Mesenchymal stem cell (in vitro differentiated cells and primary cell): ENCODE results near the gene MAN1C1.
"Not testable (repeated sequence)": the region's sequence is repeated elsewhere in the genome, so short reads cannot be mapped to it uniquely, and the experiment has no call there.

Experiments
- DNase-seq: peaks from one replicate; pipeline ENCODE4 v3.0.0-alpha.2; 2013
- H2AFZ ChIP-seq: one replicate; pipeline ENCODE4 v1.6.1; 2013; ENCODE audit warnings: low read depth, mild to moderate bottlenecking, control low read depth, inconsistent platforms, low read length, moderate library complexity
- H2AK5ac ChIP-seq: 2 replicates; pipeline ENCODE4 v1.6.1; 2013; ENCODE audit warnings: low read length, moderate library complexity, mild to moderate bottlenecking, inconsistent platforms; ENCODE audit not compliant: severe bottlenecking
- H2BK120ac ChIP-seq: one replicate; pipeline ENCODE4 v1.6.1; 2013; ENCODE audit warnings: low read depth, mild to moderate bottlenecking, inconsistent platforms, low read length, moderate library complexity
- H2BK12ac ChIP-seq, 2 experiments: one replicate each; pipeline ENCODE4 v1.6.1; 2013; ENCODE audit warnings: inconsistent platforms in 2 of 2, low read length in 2 of 2, mild to moderate bottlenecking in 2 of 2, moderate library complexity in 2 of 2, control low read depth in 1 of 2
- H2BK15ac ChIP-seq: one replicate; pipeline ENCODE4 v1.6.1; 2013; ENCODE audit warnings: mild to moderate bottlenecking, low read depth, inconsistent platforms; ENCODE audit not compliant: poor library complexity, severe bottlenecking
- H2BK5ac ChIP-seq: 2 replicates; pipeline ENCODE4 v1.6.1; 2013; ENCODE audit warnings: low read depth, mild to moderate bottlenecking, low read length, control low read depth, inconsistent platforms; ENCODE audit not compliant: poor library complexity, severe bottlenecking
- H3K14ac ChIP-seq, 2 experiments: one replicate each; pipeline ENCODE4 v1.6.1; 2013; ENCODE audit warnings: inconsistent platforms in 2 of 2, low read length in 2 of 2, control low read depth in 1 of 2, mild to moderate bottlenecking in 1 of 2, moderate library complexity in 1 of 2
- H3K18ac ChIP-seq, 2 experiments: one replicate each; pipeline ENCODE4 v1.6.1; 2013; ENCODE audit warnings: inconsistent platforms in 2 of 2, low read length in 2 of 2, control low read depth in 1 of 2, low read depth in 1 of 2, mild to moderate bottlenecking in 1 of 2
- H3K23ac ChIP-seq, 2 experiments: one replicate each; pipeline ENCODE4 v1.6.1; 2013; ENCODE audit warnings: inconsistent platforms in 2 of 2, low read length in 2 of 2, mild to moderate bottlenecking in 2 of 2, moderate library complexity in 2 of 2, control low read depth in 1 of 2
- H3K27ac ChIP-seq: 2 replicates; pipeline ENCODE4 v1.5.1; 2013; ENCODE audit warnings: mild to moderate bottlenecking, moderate library complexity, low read length, control low read depth, inconsistent platforms; ENCODE audit not compliant: poor library complexity, severe bottlenecking
- H3K27me3 ChIP-seq, 2 experiments: 2 replicates each; pipeline versions ENCODE4 v1.6.1 to v1.7.0; 2013; ENCODE audit warnings: low read length in 2 of 2, mild to moderate bottlenecking in 2 of 2, moderate library complexity in 2 of 2, control low read depth in 1 of 2, inconsistent platforms in 1 of 2; ENCODE audit not compliant: control insufficient read depth in 1 of 2, insufficient read depth in 1 of 2
- H3K36me3 ChIP-seq, 2 experiments: 2 replicates each; pipeline versions ENCODE4 v1.6.1 to v1.7.0; 2013; ENCODE audit warnings: low read length in 2 of 2, control low read depth in 1 of 2, inconsistent platforms in 1 of 2, low read depth in 1 of 2, mild to moderate bottlenecking in 1 of 2; ENCODE audit not compliant: insufficient read depth in 2 of 2, control insufficient read depth in 1 of 2
- H3K4ac ChIP-seq, 2 experiments: one replicate each; pipeline ENCODE4 v1.6.1; 2013; ENCODE audit warnings: inconsistent platforms in 2 of 2, low read length in 2 of 2, mild to moderate bottlenecking in 2 of 2, moderate library complexity in 2 of 2, control low read depth in 1 of 2, low read depth in 1 of 2
- H3K4me1 ChIP-seq: 2 replicates; pipeline ENCODE4 v1.6.1; 2013; ENCODE audit warnings: low read depth, low read length, control low read depth; ENCODE audit not compliant: control insufficient read depth, insufficient read depth
- H3K4me2 ChIP-seq: 2 replicates; pipeline ENCODE4 v1.6.1; 2013; ENCODE audit warnings: low read length, mild to moderate bottlenecking, inconsistent platforms; ENCODE audit not compliant: poor library complexity, severe bottlenecking
- H3K4me3 ChIP-seq, 2 experiments: 2 replicates each; pipeline versions ENCODE4 v1.5.1 to v1.7.0; 2013; ENCODE audit warnings: low read length in 2 of 2, mild to moderate bottlenecking in 2 of 2, control low read depth in 1 of 2, low read depth in 1 of 2; ENCODE audit not compliant: insufficient read depth in 1 of 2
- H3K79me1 ChIP-seq: replicated peaks from 2 replicates; pipeline ENCODE4 v1.6.1; 2013; ENCODE audit warnings: mild to moderate bottlenecking, control low read depth, low read length, inconsistent platforms; ENCODE audit not compliant: poor library complexity, severe bottlenecking
- H3K9ac ChIP-seq: 2 replicates; pipeline ENCODE4 v1.7.0; 2013; ENCODE audit warnings: mild to moderate bottlenecking, low read length, moderate library complexity
- H3K9me3 ChIP-seq: 2 replicates; pipeline ENCODE4 v1.7.0; 2013; ENCODE audit warnings: mild to moderate bottlenecking, low read length; ENCODE audit not compliant: control insufficient read depth
- H4K8ac ChIP-seq: one replicate; pipeline ENCODE4 v1.6.1; 2013; ENCODE audit warnings: inconsistent platforms, mild to moderate bottlenecking, low read length, moderate library complexity
- H4K91ac ChIP-seq: one replicate; pipeline ENCODE4 v1.6.1; 2013; ENCODE audit warnings: mild to moderate bottlenecking, low read length, inconsistent platforms
- WGBS: methylation state at CpG from one replicate; pipeline ENCODE4 v1.1.7; 2013; ENCODE audit warnings: mixed read lengths; 5-methylcytosine and 5-hydroxymethylcytosine counted together

Gene MAN1C1

DNA sequence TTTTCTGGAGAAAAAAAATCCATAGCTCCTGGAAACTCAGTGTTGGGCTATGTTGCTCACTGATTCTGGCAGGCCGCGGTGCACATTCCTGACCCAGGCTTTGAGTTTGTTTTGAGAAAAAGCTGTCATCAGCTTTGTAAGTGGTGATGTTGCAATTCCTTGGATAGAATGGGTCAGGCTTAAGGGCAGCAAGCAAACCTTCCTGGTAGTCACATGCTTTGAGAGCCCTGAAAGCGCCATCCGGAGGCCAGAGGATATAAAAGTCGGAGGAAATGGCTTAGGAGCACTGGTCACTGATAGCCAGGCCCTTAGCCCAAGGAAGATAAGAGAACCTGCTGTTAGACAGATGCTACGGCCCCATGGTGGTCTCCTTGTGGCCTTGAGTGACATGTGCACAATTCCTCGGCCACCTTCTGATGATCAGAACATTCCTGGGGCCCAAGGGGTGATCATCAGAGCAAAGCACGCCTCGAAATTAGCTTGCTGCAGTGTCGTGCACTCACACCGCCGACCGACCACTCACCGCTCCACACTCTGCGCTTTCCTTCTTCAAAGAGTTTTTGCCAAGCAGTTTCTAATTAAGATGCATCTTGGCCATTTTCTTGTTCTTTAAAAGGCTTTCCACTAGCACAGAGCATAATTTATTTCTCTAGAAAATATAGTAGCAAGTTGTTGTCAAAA lies 78.6 kb downstream of the MAN1C1 start:
- no peak overlapping the region for H2AFZ ChIP-seq
- H3K9ac ChIP-seq = peak overlapping the region; percentile 86
- no peak overlapping the region for H3K4me2 ChIP-seq
- peak overlapping the region in 1 of 2 experiments; percentile 88 for H3K14ac ChIP-seq
- H3K79me1 ChIP-seq = no peaks in the 10 kb centered on the region
- H2BK5ac ChIP-seq = peak overlapping the region; percentile 8
- peak overlapping the region; percentile 63 to 100 for H3K18ac ChIP-seq
- peak overlapping the region in 1 of 2 experiments; percentile 46 for H3K4me3 ChIP-seq
- peaks cover 23% of the 10 kb centered on the region for H3K4me1 ChIP-seq
- H4K8ac ChIP-seq = peak overlapping the region; percentile 76
- no peaks in the 10 kb centered on the region for H3K36me3 ChIP-seq
- no peaks in the 10 kb centered on the region for H3K27me3 ChIP-seq
- peak overlapping the region; percentile 96 for H2BK120ac ChIP-seq
- peak overlapping the region; percentile 33 to 100 for H2BK12ac ChIP-seq
- WGBS = 48% methylated on average over 15 of the region's 15 CpGs
- peak overlapping the region in 1 of 2 experiments; percentile 52 for H3K23ac ChIP-seq
- H2AK5ac ChIP-seq = no peak overlapping the region
- peak; percentile 99 for DNase-seq
- H3K27ac ChIP-seq = peak overlapping the region; percentile 76
- H2BK15ac ChIP-seq = peak overlapping the region; percentile 31
- H4K91ac ChIP-seq = peak overlapping the region; percentile 81
- H3K9me3 ChIP-seq = no peaks in the 10 kb centered on the region
- H3K4ac ChIP-seq = peak overlapping the region; percentile 18 to 99

DNA sequence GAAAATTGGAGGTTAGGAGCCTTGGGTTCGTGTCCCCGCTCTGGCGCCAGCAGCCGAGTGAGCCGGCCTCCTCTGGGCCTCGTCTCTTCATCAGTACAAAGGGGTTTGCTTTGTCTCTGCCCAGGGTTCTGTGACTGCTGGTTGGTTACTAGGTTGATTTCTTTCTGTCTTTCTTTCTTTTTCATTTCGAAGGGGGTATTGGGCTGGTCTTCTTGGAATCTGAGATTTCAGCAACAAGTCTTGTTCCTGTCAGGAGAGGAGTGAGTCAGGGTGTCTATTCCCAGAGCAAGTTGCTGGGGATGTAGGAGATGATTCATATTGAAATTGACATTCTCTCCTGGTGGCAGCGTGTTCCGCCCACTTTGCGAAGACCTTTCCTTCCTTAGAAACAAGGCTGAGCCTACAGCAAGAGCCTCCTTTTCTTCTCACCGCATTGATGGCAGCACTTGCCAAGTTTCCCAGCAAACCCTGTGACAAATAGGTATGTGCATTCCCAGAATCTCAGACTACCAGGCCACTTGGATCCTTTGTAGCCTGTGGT lies 79.2 kb downstream of the MAN1C1 start:
- no peaks in the 10 kb centered on the region for H3K79me1 ChIP-seq
- peak overlapping the region; percentile 64 for H4K8ac ChIP-seq
- no peaks in the 10 kb centered on the region for H3K9me3 ChIP-seq
- peak; percentile 96 for DNase-seq
- H3K23ac ChIP-seq = no peak overlapping the region
- H3K9ac ChIP-seq = peak overlapping the region; percentile 86
- peak overlapping the region; percentile 81 for H4K91ac ChIP-seq
- peak overlapping the region; percentile 75 for H3K27ac ChIP-seq
- peak overlapping the region; percentile 96 for H2BK120ac ChIP-seq
- peak overlapping the region; percentile 70 to 99 for H3K4ac ChIP-seq
- H3K4me2 ChIP-seq = no peak overlapping the region
- no peak overlapping the region for H3K14ac ChIP-seq
- peak overlapping the region; percentile 88 for H2BK15ac ChIP-seq
- H3K4me1 ChIP-seq = peaks cover 23% of the 10 kb centered on the region
- peak overlapping the region; percentile 90 to 96 for H2BK12ac ChIP-seq
- H3K27me3 ChIP-seq = no peaks in the 10 kb centered on the region
- H2BK5ac ChIP-seq = peak overlapping the region; percentile 8
- WGBS = 51% methylated on average over 11 of the region's 11 CpGs
- H2AFZ ChIP-seq = no peak overlapping the region
- H2AK5ac ChIP-seq = no peak overlapping the region
- no peaks in the 10 kb centered on the region for H3K36me3 ChIP-seq
- H3K18ac ChIP-seq = peak overlapping the region; percentile 63 to 90
- peak overlapping the region in 1 of 2 experiments; percentile 46 for H3K4me3 ChIP-seq

DNA sequence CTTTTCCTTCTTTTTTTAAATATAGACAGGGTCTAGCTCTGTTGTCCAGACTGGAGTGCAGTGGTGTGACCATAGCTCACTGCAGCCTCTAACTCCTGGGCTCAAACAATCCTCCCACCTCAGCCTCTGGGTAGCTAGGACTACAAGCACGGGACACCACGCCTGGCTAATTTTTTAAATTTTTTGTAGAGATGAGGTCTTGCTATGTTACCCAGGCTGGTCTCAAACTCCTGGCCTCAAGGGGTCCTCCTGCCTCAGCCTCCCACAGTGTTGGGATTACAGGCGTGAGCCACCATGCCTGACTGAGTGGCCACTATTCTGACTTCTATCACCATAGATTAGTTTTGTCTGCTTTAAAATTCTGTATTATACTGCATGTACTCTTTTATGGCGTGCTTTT lies 80.1 kb downstream of the MAN1C1 start:
- H3K27me3 ChIP-seq, H3K9me3 ChIP-seq, H3K79me1 ChIP-seq, H2AK5ac ChIP-seq, H3K23ac ChIP-seq, H2BK5ac ChIP-seq, H2BK15ac ChIP-seq, H3K18ac ChIP-seq, DNase-seq, H2BK12ac ChIP-seq, H2BK120ac ChIP-seq, H3K14ac ChIP-seq, H3K36me3 ChIP-seq, H3K4me2 ChIP-seq, H4K91ac ChIP-seq, H2AFZ ChIP-seq: not testable (repeated sequence)
- peak overlapping the region; percentile 64 for H3K9ac ChIP-seq
- peaks cover 24% of the 10 kb centered on the region for H3K4me1 ChIP-seq
- peak overlapping the region in 1 of 2 experiments; percentile 16 for H3K4me3 ChIP-seq
- H3K27ac ChIP-seq = peak overlapping the region; percentile 8
- peak overlapping the region; percentile 7 for H4K8ac ChIP-seq
- 100% methylated on average over 2 of the region's 4 CpGs for WGBS
- H3K4ac ChIP-seq = peak overlapping the region in 1 of 2 experiments; percentile 29

DNA sequence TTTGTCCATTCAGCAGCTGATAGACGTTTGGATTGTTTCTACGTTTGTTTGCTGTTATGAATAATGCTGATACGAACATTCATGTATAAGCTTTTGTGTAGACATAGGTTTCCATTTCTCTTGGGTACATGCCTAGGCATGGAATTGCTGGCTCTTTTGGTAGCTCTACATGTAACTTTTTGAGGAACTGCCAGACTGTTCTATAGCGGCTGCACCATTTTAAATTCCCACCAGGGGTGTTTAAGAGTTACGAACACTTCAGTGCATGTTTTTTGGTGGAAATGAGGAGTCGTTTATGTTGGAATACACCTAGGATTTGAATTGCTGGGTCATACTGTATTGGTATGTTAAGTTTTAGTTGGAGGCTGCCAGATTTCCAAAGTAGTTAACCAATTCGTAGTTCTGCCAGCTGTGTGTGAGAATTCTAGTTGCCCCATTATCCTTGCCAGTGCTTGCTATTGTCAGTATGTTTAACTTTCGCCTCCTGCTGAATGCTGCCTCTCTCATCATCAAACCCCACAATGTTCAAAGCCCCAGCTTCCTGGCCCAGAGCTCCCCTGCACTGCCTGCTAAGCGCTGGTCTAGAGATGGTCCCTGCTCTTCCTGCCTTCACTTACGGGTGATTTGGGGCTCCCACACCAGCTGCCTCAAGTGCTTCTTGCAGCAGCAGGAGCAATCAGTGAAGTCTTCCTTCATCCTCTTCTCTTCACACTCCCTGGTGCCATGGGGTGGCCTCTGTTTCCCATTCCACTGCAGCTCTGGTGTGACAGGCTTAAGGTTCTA lies 81.0 kb downstream of the MAN1C1 start:
- no peak for DNase-seq
- H2BK5ac ChIP-seq = no peak overlapping the region
- peaks cover 26% of the 10 kb centered on the region for H3K4me1 ChIP-seq
- no peak overlapping the region for H3K4me3 ChIP-seq
- peak overlapping the region in 1 of 2 experiments; percentile 19 for H3K14ac ChIP-seq
- H3K36me3 ChIP-seq = no peaks in the 10 kb centered on the region
- H3K9me3 ChIP-seq = no peaks in the 10 kb centered on the region
- H3K4ac ChIP-seq = peak overlapping the region; percentile 27 to 52
- H3K18ac ChIP-seq = peak overlapping the region; percentile 73 to 77
- no peak overlapping the region for H2AFZ ChIP-seq
- H3K9ac ChIP-seq = peak overlapping the region; percentile 11
- no peak overlapping the region for H3K4me2 ChIP-seq
- WGBS = 91% methylated on average over 10 of the region's 10 CpGs
- H2BK12ac ChIP-seq = peak overlapping the region; percentile 34 to 84
- H2BK15ac ChIP-seq = peak overlapping the region; percentile 90
- H4K91ac ChIP-seq = peak overlapping the region; percentile 36
- H2BK120ac ChIP-seq = peak overlapping the region; percentile 50
- H4K8ac ChIP-seq = no peak overlapping the region
- no peak overlapping the region for H3K27ac ChIP-seq
- no peak overlapping the region for H3K23ac ChIP-seq
- no peaks in the 10 kb centered on the region for H3K27me3 ChIP-seq
- no peaks in the 10 kb centered on the region for H3K79me1 ChIP-seq
- peak overlapping the region; percentile 63 for H2AK5ac ChIP-seq
